GM20431 (cell line): Measurements from ENCODE around the gene C20orf96.
"Not testable (repeated sequence)": the region's sequence is repeated elsewhere in the genome, so short reads cannot be mapped to it uniquely, and the experiment has no call there.

Experiments
- in situ Hi-C: fragments of 300-500 bp; cut with MseI, MboI; formaldehyde crosslinking; loops from one replicate; pipeline ENCODE4 v1.15.0; 2020; ENCODE audit warnings: low sequenced_read_pairs; ENCODE audit not compliant: unreplicated experiment

C20orf96 gene

GRCh38 chr20:286508-286907, 4.0 kb downstream of the C20orf96 start:
- in situ Hi-C loops, result no loop called here

GRCh38 chr20:284172-284571, 6.4 kb downstream of the C20orf96 start:
- in situ Hi-C loops, result no loop called here

GRCh38 chr20:278607-279571, 11.7 kb downstream of the C20orf96 start:
- in situ Hi-C loops, result no loop called here

GRCh38 chr20:278181-278580, 12.4 kb downstream of the C20orf96 start:
- in situ Hi-C loops, result no loop called here

- in situ Hi-C loops, result no loop called here
These were observed 13.1 kb downstream of the C20orf96 start for GRCh38 chr20:277496-277781.

- in situ Hi-C loops, result no loop called here
These were observed 13.7 kb downstream of the C20orf96 start for GRCh38 chr20:276620-277495.

- in situ Hi-C loops, result no loop called here
These were observed 14.8 kb downstream of the C20orf96 start for GRCh38 chr20:275791-276190.

GRCh38 chr20:273884-274283, 16.7 kb downstream of the C20orf96 start:
- in situ Hi-C loops, result no loop called here

GRCh38 chr20:272718-273117, 17.8 kb downstream of the C20orf96 start:
- in situ Hi-C loops, result no loop called here

GRCh38 chr20:271528-271927, 19.0 kb downstream of the C20orf96 start:
- in situ Hi-C loops, result no loop called here

- in situ Hi-C loops, result no loop called here
These were observed 19.5 kb downstream of the C20orf96 start for GRCh38 chr20:271069-271468.

GRCh38 chr20:270517-270916, 20.0 kb downstream of the C20orf96 start:
- in situ Hi-C loops, result no loop called here

GRCh38 chr20:266596-267562, 23.7 kb downstream of the C20orf96 start:
- in situ Hi-C loops, result no loop called here

- in situ Hi-C loops, result no loop called here
These were observed 26.8 kb downstream of the C20orf96 start for GRCh38 chr20:263701-264100.

GRCh38 chr20:259981-260380, 30.6 kb downstream of the C20orf96 start:
- in situ Hi-C loops, result no loop called here

- in situ Hi-C loops, result no loop called here
These were observed 31.6 kb downstream of the C20orf96 start for GRCh38 chr20:258963-259362.

- in situ Hi-C loops, result no loop called here
These were observed 32.2 kb downstream of the C20orf96 start for GRCh38 chr20:258269-258858.

GRCh38 chr20:257419-257818, 33.1 kb downstream of the C20orf96 start, which contains the start of gene DEFB132:
Gene DEFB132 (plus strand): TSS chr20:257724. CDS start chr20:257779, 55 bp downstream.
- in situ Hi-C loops, result no loop called here

- in situ Hi-C loops, result not testable (repeated sequence)
These were observed 37.1 kb downstream of the C20orf96 start for GRCh38 chr20:253447-253846.
